Neural progenitor cell (in vitro differentiated cells): ENCODE measurements around the gene CLDN1. TPM values are rescaled to one million over a fixed set of nuclear protein-coding genes. Genes with fewer than 3 reads are reported as not detected.

Source experiments
- DNase-seq: peaks from one replicate; pipeline ENCODE4 v3.0.0-alpha.2; 2016; ENCODE audit warnings: low spot score
- H2AFZ ChIP-seq: fragments of 200-600 bp; sonication (generic); replicated peaks from 2 replicates; pipeline ENCODE4 v1.6.1; 2016; ENCODE audit warnings: antibody characterized with exemption
- H3F3A ChIP-seq: fragments of 200-600 bp; sonication (generic); 2 replicates; pipeline ENCODE4 v1.6.1; 2016; ENCODE audit warnings: antibody characterized with exemption, low read depth
- H3K27ac ChIP-seq: fragments of 200-600 bp; sonication (generic); 2 replicates; pipeline ENCODE4 v1.5.1; 2016; ENCODE audit warnings: mild to moderate bottlenecking
- H3K27me3 ChIP-seq: fragments of 200-600 bp; sonication (generic); 2 replicates; pipeline ENCODE4 v1.6.1; 2016; ENCODE audit warnings: mild to moderate bottlenecking, moderate library complexity
- H3K36me3 ChIP-seq: fragments of 200-600 bp; sonication (generic); 2 replicates; pipeline ENCODE4 v1.5.1; 2016
- H3K4me1 ChIP-seq: fragments of 200-600 bp; sonication (generic); 2 replicates; pipeline ENCODE4 v1.6.1; 2016; ENCODE audit warnings: mixed run types
- H3K4me2 ChIP-seq: fragments of 200-600 bp; sonication (generic); 2 replicates; pipeline ENCODE4 v1.6.1; 2016
- H3K4me3 ChIP-seq: fragments of 200-600 bp; sonication (generic); 2 replicates; pipeline ENCODE4 v1.5.1; 2016
- H3K79me2 ChIP-seq: fragments of 200-600 bp; sonication (generic); 2 replicates; pipeline ENCODE4 v1.6.1; 2016; ENCODE audit warnings: low read depth
- H3K9ac ChIP-seq: fragments of 200-600 bp; sonication (generic); 2 replicates; pipeline ENCODE4 v1.6.1; 2016
- H3K9me3 ChIP-seq: fragments of 200-600 bp; sonication (generic); 2 replicates; pipeline ENCODE4 v1.5.1; 2016; ENCODE audit warnings: low read depth
- H4K20me1 ChIP-seq: fragments of 200-600 bp; sonication (generic); 2 replicates; pipeline ENCODE4 v1.6.1; 2016; ENCODE audit warnings: low read depth
- H3K27ac Mint-ChIP-seq: 3 replicates; pipeline ENCODE4 v1.8.0; 2021; ENCODE audit warnings: mixed read lengths
- H3K27me3 Mint-ChIP-seq: 2 replicates; pipeline ENCODE4 v1.8.0; 2022; ENCODE audit warnings: low read depth, mild to moderate bottlenecking, inconsistent platforms, moderate library complexity, mixed read lengths; ENCODE audit not compliant: insufficient read depth
- H3K36me3 Mint-ChIP-seq: 3 replicates; pipeline ENCODE4 v1.8.0; 2021; ENCODE audit warnings: mixed read lengths
- H3K4me1 Mint-ChIP-seq: 3 replicates; pipeline ENCODE4 v1.8.0; 2021; ENCODE audit warnings: mixed read lengths
- H3K4me3 Mint-ChIP-seq: 3 replicates; pipeline ENCODE4 v1.8.0; 2021; ENCODE audit warnings: mild to moderate bottlenecking, moderate library complexity, mixed read lengths
- H3K9me3 Mint-ChIP-seq: 3 replicates; pipeline ENCODE4 v1.8.0; 2020; ENCODE audit warnings: mixed read lengths
- CTCF ChIP-seq: fragments of 200-600 bp; sonication (generic); IDR thresholded peaks from 2 replicates; pipeline ENCODE4 v1.5.1; 2017; ENCODE audit warnings: antibody characterized with exemption, mild to moderate bottlenecking
- EZH2 ChIP-seq: fragments of 200-600 bp; sonication (generic); IDR thresholded peaks from 2 replicates; pipeline ENCODE4 v1.6.1; 2017; ENCODE audit warnings: antibody characterized with exemption, mild to moderate bottlenecking, moderate library complexity
- EZH2phosphoT487 ChIP-seq: fragments of 200-600 bp; sonication (generic); IDR thresholded peaks from 2 replicates; pipeline ENCODE4 v1.6.1; 2017; ENCODE audit warnings: antibody characterized with exemption
- total RNA-seq: library from RNA; depleted of rRNA; stranded (reverse); fragments of >200 nt; gene quantifications from 2 replicates; pipeline ENCODE4 v1.2.3, GENCODE V29; 2015; ENCODE audit warnings: low replicate concordance

The CLDN1 gene
- total RNA-seq, 1 donor from 2014 or later: 0.24 TPM

GRCh38 chr3:190368881-190369280 lies 46.6 kb upstream of the CLDN1 start:
- no peak overlapping the region for H3K4me2 ChIP-seq
- H3K36me3 Mint-ChIP-seq: no peaks in the 10 kb centered on the region
- TF ChIP-seq EZH2phosphoT487 (no peak), CTCF (no peak), EZH2 (no peak)

GRCh38 chr3:190366133-190366532 lies 43.9 kb upstream of the CLDN1 start:
- Histone ChIP-seq H4K20me1 (no peaks in the 10 kb centered on the region), H3K4me3 (no peak overlapping the region), H3K79me2 (no peaks in the 10 kb centered on the region), H3K4me2 (no peak overlapping the region), H3K9me3 (no peaks in the 10 kb centered on the region), H3K27ac (no peak overlapping the region), H3K36me3 (no peaks in the 10 kb centered on the region), H3K9ac (no peak overlapping the region), H3K4me1 (peaks cover 8% of the 10 kb centered on the region), H3F3A (no peaks in the 10 kb centered on the region), H3K27me3 (no peaks in the 10 kb centered on the region), H2AFZ (no peak overlapping the region)
- DNase-seq: no peak
- Mint-ChIP-seq H3K9me3 (peaks cover 2% of the 10 kb centered on the region), H3K27ac (no peak overlapping the region), H3K36me3 (no peaks in the 10 kb centered on the region), H3K4me3 (no peak overlapping the region), H3K4me1 (peaks cover 5% of the 10 kb centered on the region), H3K27me3 (no peaks in the 10 kb centered on the region)
- TF ChIP-seq CTCF (no peak), EZH2 (no peak), EZH2phosphoT487 (no peak)

More at GRCh38 chr3:190368881-190369280, 46.6 kb upstream of the CLDN1 start:
- Histone ChIP-seq H3K4me1 (no peaks in the 10 kb centered on the region), H3K9ac (no peak overlapping the region), H3F3A (no peaks in the 10 kb centered on the region), H4K20me1 (no peaks in the 10 kb centered on the region), H3K4me3 (no peak overlapping the region), H3K79me2 (no peaks in the 10 kb centered on the region), H3K9me3 (no peaks in the 10 kb centered on the region), H3K27ac (no peak overlapping the region), H3K27me3 (no peaks in the 10 kb centered on the region), H2AFZ (no peak overlapping the region), H3K36me3 (no peaks in the 10 kb centered on the region)
- no peak overlapping the region for H3K27ac Mint-ChIP-seq
- H3K9me3 Mint-ChIP-seq: no peaks in the 10 kb centered on the region
- H3K4me1 Mint-ChIP-seq: no peaks in the 10 kb centered on the region
- no peak overlapping the region for H3K4me3 Mint-ChIP-seq
- DNase-seq: no peak
- no peaks in the 10 kb centered on the region for H3K27me3 Mint-ChIP-seq

DNA sequence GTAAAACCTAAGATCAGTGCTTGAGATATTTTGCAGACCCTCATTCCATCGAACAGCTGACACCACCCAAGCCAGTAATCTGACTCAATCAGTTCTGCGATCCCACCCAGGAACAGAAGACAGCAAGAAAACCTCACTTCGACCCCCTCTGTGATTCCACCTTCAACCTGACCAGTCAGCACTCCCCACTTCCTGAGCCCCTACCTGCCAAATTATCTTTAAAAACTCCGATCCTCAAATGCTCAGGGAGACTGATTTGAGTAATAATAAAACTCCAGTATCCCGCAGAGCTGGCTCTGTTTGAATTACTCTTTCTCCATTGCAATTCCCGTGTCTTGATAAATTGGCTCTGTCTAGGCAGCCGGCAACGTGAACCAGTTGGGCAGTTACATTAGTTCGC lies 40.0 kb upstream of the CLDN1 start:
- no peaks in the 10 kb centered on the region for H3K27me3 Mint-ChIP-seq
- no peaks in the 10 kb centered on the region for H3K36me3 ChIP-seq
- no peaks in the 10 kb centered on the region for H4K20me1 ChIP-seq
- no peak overlapping the region for H3K4me2 ChIP-seq
- TF ChIP-seq CTCF (no peak), EZH2 (no peak), EZH2phosphoT487 (no peak)
- H3K4me3 ChIP-seq: no peak overlapping the region
- no peaks in the 10 kb centered on the region for H3K27me3 ChIP-seq
- H3K9me3 ChIP-seq: no peaks in the 10 kb centered on the region
- H3K36me3 Mint-ChIP-seq: no peaks in the 10 kb centered on the region
- H3K4me1 Mint-ChIP-seq: peaks cover 5% of the 10 kb centered on the region
- peak overlapping the region; percentile 45 for H2AFZ ChIP-seq
- H3F3A ChIP-seq: no peaks in the 10 kb centered on the region
- H3K9me3 Mint-ChIP-seq: peaks cover 2% of the 10 kb centered on the region
- no peaks in the 10 kb centered on the region for H3K79me2 ChIP-seq
- peaks cover 8% of the 10 kb centered on the region for H3K4me1 ChIP-seq
- peak; percentile 37 for DNase-seq
- no peak overlapping the region for H3K9ac ChIP-seq
- H3K4me3 Mint-ChIP-seq: no peak overlapping the region
- H3K27ac Mint-ChIP-seq: no peak overlapping the region
- H3K27ac ChIP-seq: no peak overlapping the region
